SK-N-MC (cell line): ENCODE data around the gene EPHA4.

Source experiments
- DNase-seq: peaks from one replicate; pipeline ENCODE4 v3.0.0-alpha.2; 2011; ENCODE audit warnings: low read depth, low spot score
- H3K27ac ChIP-seq: fragments of 200-600 bp; sonication (generic); 2 replicates; pipeline ENCODE4 v1.5.1; 2016; ENCODE audit warnings: mixed run types
- H3K36me3 ChIP-seq: fragments of 200-600 bp; sonication (generic); 2 replicates; pipeline ENCODE4 v1.6.1; 2017; ENCODE audit warnings: antibody characterized with exemption, low read length, mixed read lengths; ENCODE audit not compliant: insufficient read depth
- H3K4me3 ChIP-seq: fragments of 200-600 bp; sonication (generic); 2 replicates; pipeline ENCODE4 v1.5.1; 2016
- H3K9ac ChIP-seq: fragments of 200-600 bp; sonication (generic); 2 replicates; pipeline ENCODE4 v1.8.0; 2017; ENCODE audit warnings: mixed run types, mixed read lengths; ENCODE audit not compliant: insufficient read length
- H3K9me3 ChIP-seq: fragments of 200-600 bp; sonication (generic); 2 replicates; pipeline ENCODE4 v1.6.1; 2017; ENCODE audit warnings: low read depth, mild to moderate bottlenecking, antibody characterized with exemption, low read length, moderate library complexity, mixed read lengths
- EZH2 ChIP-seq: fragments of 200-600 bp; sonication (generic); IDR thresholded peaks from one replicate; pipeline ENCODE4 v1.6.1; 2017; ENCODE audit warnings: antibody characterized with exemption
- FOXP2 ChIP-seq: optimal IDR thresholded peaks from 2 replicates; pipeline ENCODE3; 2011; ENCODE audit warnings: mild to moderate bottlenecking, moderate library complexity; ENCODE audit not compliant: insufficient read depth; ENCODE audit errors: extremely low read length, control extremely low read depth
- POLR2AphosphoS5 ChIP-seq: IDR thresholded peaks from 2 replicates; pipeline ENCODE4 v1.6.1; 2012; ENCODE audit warnings: mild to moderate bottlenecking, low read depth, low read length, borderline replicate concordance

The EPHA4 gene

GRCh38 chr2:221431477-221431876 is 140.6 kb downstream of the EPHA4 start:
- no peak for TF ChIP-seq FOXP2
- no peak for TF ChIP-seq EZH2
- TF ChIP-seq POLR2AphosphoS5, result no peak
- Histone ChIP-seq H3K36me3 (peaks cover 94% of the 10 kb centered on the region), H3K9ac (no peak overlapping the region), H3K4me3 (no peak overlapping the region), H3K9me3 (no peaks in the 10 kb centered on the region), H3K27ac (no peak overlapping the region)
- no peak for DNase-seq

- no peak for DNase-seq
Observed at GRCh38 chr2:221429741-221430491, 142.2 kb downstream of the EPHA4 start.

GRCh38 chr2:221428896-221429295 is 143.2 kb downstream of the EPHA4 start:
- Histone ChIP-seq H3K4me3 (no peak overlapping the region), H3K27ac (no peak overlapping the region), H3K36me3 (peaks cover 92% of the 10 kb centered on the region), H3K9me3 (no peaks in the 10 kb centered on the region), H3K9ac (no peak overlapping the region)
- no peak for DNase-seq
- TF ChIP-seq EZH2 (no peak), POLR2AphosphoS5 (no peak), FOXP2 (no peak)

More at GRCh38 chr2:221429741-221430491, 142.2 kb downstream of the EPHA4 start:
- no peak overlapping the region for H3K27ac ChIP-seq
- peaks cover 94% of the 10 kb centered on the region for H3K36me3 ChIP-seq
- H3K9me3 ChIP-seq, result no peaks in the 10 kb centered on the region
- no peak overlapping the region for H3K4me3 ChIP-seq
- no peak overlapping the region for H3K9ac ChIP-seq
- TF ChIP-seq POLR2AphosphoS5 (no peak), FOXP2 (no peak), EZH2 (no peak)

GRCh38 chr2:221426929-221427328 is 145.2 kb downstream of the EPHA4 start:
- Histone ChIP-seq H3K27ac (no peak overlapping the region), H3K9me3 (no peaks in the 10 kb centered on the region), H3K4me3 (no peak overlapping the region), H3K9ac (no peak overlapping the region), H3K36me3 (peaks cover 94% of the 10 kb centered on the region)
- TF ChIP-seq FOXP2, result no peak
- TF ChIP-seq EZH2, result no peak
- TF ChIP-seq POLR2AphosphoS5, result no peak
- DNase-seq, result no peak

GRCh38 chr2:221425891-221426290 is 146.2 kb downstream of the EPHA4 start:
- peaks cover 92% of the 10 kb centered on the region for H3K36me3 ChIP-seq
- no peak for DNase-seq
- H3K4me3 ChIP-seq, result no peak overlapping the region
- no peaks in the 10 kb centered on the region for H3K9me3 ChIP-seq
- no peak overlapping the region for H3K27ac ChIP-seq
- no peak overlapping the region for H3K9ac ChIP-seq
- TF ChIP-seq FOXP2 (no peak), POLR2AphosphoS5 (no peak), EZH2 (no peak)

- Histone ChIP-seq H3K9ac (no peak overlapping the region), H3K36me3 (peaks cover 90% of the 10 kb centered on the region), H3K9me3 (no peaks in the 10 kb centered on the region), H3K4me3 (no peak overlapping the region), H3K27ac (no peak overlapping the region)
- no peak for DNase-seq
- TF ChIP-seq FOXP2, result no peak
- no peak for TF ChIP-seq EZH2
- no peak for TF ChIP-seq POLR2AphosphoS5
Observed at GRCh38 chr2:221425353-221425752, 146.8 kb downstream of the EPHA4 start.

- Histone ChIP-seq H3K9ac (no peak overlapping the region), H3K36me3 (peaks cover 85% of the 10 kb centered on the region), H3K4me3 (no peak overlapping the region), H3K27ac (no peak overlapping the region), H3K9me3 (no peaks in the 10 kb centered on the region)
- TF ChIP-seq FOXP2 (no peak), POLR2AphosphoS5 (no peak), EZH2 (no peak)
- DNase-seq, result no peak
Observed at GRCh38 chr2:221423210-221423804, 148.8 kb downstream of the EPHA4 start.

- Histone ChIP-seq H3K4me3 (no peak overlapping the region), H3K27ac (no peak overlapping the region), H3K36me3 (peaks cover 80% of the 10 kb centered on the region), H3K9me3 (no peaks in the 10 kb centered on the region), H3K9ac (no peak overlapping the region)
- no peak for DNase-seq
- TF ChIP-seq FOXP2, result no peak
- TF ChIP-seq EZH2, result no peak
- no peak for TF ChIP-seq POLR2AphosphoS5
Observed at GRCh38 chr2:221422516-221423209, 149.4 kb downstream of the EPHA4 start.

GRCh38 chr2:221420245-221420644 is 151.9 kb downstream of the EPHA4 start:
- no peak overlapping the region for H3K27ac ChIP-seq

More at GRCh38 chr2:221420245-221420644, 151.9 kb downstream of the EPHA4 start:
- Histone ChIP-seq H3K9me3 (no peaks in the 10 kb centered on the region; the same call in 1 of the 2 replicates), H3K4me3 (no peak overlapping the region), H3K36me3 (peaks cover 57% of the 10 kb centered on the region), H3K9ac (no peak overlapping the region)
- TF ChIP-seq POLR2AphosphoS5, result no peak
- TF ChIP-seq FOXP2, result no peak
- TF ChIP-seq EZH2, result no peak
- DNase-seq, result no peak
